Thyroid gland (tissue), 4 donors: ENCODE measurements around the gene ODF4.

Experiments used
- POLR2A ChIP-seq, 2 donors: fragments of 450-650 bp; IDR thresholded peaks; one replicate each; pipeline ENCODE4 v1.6.1; 2017; ENCODE audit warnings: antibody characterized with exemption in 2 of 2, mild to moderate bottlenecking in 2 of 2, moderate library complexity in 1 of 2
- TF ChIP-seq, protein P1 (sequence below), 6 experiments: fragments of 200-600 bp in 3 of 6; fragments of 450-650 bp in 3 of 6; sonication (generic) in 3 of 6; IDR thresholded peaks; one replicate each; pipeline ENCODE4 v1.5.1; 2016 to 2019; ENCODE audit warnings: antibody characterized with exemption in 6 of 6, mild to moderate bottlenecking in 2 of 6, inconsistent platforms in 1 of 6, moderate library complexity in 1 of 6

DNA sequence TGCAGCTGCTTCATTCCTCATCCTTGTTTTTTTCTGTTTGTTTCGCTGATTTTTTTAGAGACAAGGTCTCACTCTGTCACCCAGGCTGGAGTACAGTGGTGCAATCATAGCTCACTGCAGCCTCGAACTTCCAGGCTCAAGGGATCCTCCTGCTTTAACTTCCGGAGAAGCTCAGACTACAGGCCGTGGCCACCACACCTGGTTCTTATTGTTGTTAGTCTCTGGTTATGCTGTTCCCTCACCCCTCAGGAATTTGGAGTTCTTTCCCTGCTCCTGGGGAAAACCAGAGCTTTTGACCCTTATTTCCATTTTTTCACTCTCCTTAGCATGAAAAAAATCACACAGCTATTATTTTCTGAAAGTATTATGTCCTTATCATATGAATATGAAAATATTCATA, 1.8 kb downstream of the ODF4 start:
- TF ChIP-seq, protein P1, sequence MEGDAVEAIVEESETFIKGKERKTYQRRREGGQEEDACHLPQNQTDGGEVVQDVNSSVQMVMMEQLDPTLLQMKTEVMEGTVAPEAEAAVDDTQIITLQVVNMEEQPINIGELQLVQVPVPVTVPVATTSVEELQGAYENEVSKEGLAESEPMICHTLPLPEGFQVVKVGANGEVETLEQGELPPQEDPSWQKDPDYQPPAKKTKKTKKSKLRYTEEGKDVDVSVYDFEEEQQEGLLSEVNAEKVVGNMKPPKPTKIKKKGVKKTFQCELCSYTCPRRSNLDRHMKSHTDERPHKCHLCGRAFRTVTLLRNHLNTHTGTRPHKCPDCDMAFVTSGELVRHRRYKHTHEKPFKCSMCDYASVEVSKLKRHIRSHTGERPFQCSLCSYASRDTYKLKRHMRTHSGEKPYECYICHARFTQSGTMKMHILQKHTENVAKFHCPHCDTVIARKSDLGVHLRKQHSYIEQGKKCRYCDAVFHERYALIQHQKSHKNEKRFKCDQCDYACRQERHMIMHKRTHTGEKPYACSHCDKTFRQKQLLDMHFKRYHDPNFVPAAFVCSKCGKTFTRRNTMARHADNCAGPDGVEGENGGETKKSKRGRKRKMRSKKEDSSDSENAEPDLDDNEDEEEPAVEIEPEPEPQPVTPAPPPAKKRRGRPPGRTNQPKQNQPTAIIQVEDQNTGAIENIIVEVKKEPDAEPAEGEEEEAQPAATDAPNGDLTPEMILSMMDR (IDR thresholded peaks at IDR 0.05) = no peak
- no peak for TF ChIP-seq POLR2A (IDR thresholded peaks at IDR 0.05)
